A673 (cell line): ENCODE measurements around the gene ADCY10. TPM values are rescaled to one million over a fixed set of nuclear protein-coding genes. Genes with fewer than 3 reads are reported as not detected.

Experiments used
- BruUV-seq: library from RNA; stranded (reverse); fragments of 400-500 nt; replicated peaks from 2 replicates; lab custom pipeline; 2021; lab: Mats Ljungman, UMichigan
- CTCF ChIA-PET: fragments of 300-600 bp; sonication (Branson Sonifier 250); formaldehyde crosslinking; loops from one replicate; lab custom pipeline; 2022; ENCODE audit warnings: antibody characterized with exemption; lab: Charles Lee
- POLR2A ChIA-PET: fragments of 300-600 bp; sonication (Branson Sonifier 250); formaldehyde crosslinking; loops from one replicate; lab custom pipeline; 2022; ENCODE audit warnings: antibody characterized with exemption; ENCODE audit not compliant: low non-redundant PET; lab: Charles Lee
- DNase-seq: peaks from one replicate; pipeline ENCODE4 v3.0.0-alpha.2; 2015; ENCODE audit warnings: low spot score
- H3K27ac ChIP-seq: fragments of 200-600 bp; sonication (generic); 2 replicates; pipeline ENCODE4 v1.5.1; 2016; ENCODE audit warnings: mixed run types, low read depth, mild to moderate bottlenecking, mixed read lengths, antibody characterized with exemption, low read length; ENCODE audit not compliant: poor library complexity, severe bottlenecking
- H3K27me3 ChIP-seq: fragments of 200-600 bp; sonication (generic); replicated peaks from 2 replicates; pipeline ENCODE4 v1.6.1; 2017; ENCODE audit warnings: mixed run types, low read depth, mild to moderate bottlenecking, mixed read lengths, antibody characterized with exemption, low read length; ENCODE audit not compliant: insufficient read depth, poor library complexity
- H3K36me3 ChIP-seq: fragments of 200-600 bp; sonication (generic); 2 replicates; pipeline ENCODE4 v1.6.1; 2016; ENCODE audit warnings: mixed run types, mild to moderate bottlenecking, mixed read lengths, antibody characterized with exemption, low read length; ENCODE audit not compliant: insufficient read depth, poor library complexity, severe bottlenecking
- H3K4me1 ChIP-seq: fragments of 200-600 bp; sonication (generic); 2 replicates; pipeline ENCODE4 v1.6.1; 2017; ENCODE audit warnings: mixed run types, mild to moderate bottlenecking, mixed read lengths, antibody characterized with exemption, low read length; ENCODE audit not compliant: insufficient read depth, poor library complexity, severe bottlenecking
- H3K4me3 ChIP-seq: fragments of 200-600 bp; sonication (generic); 2 replicates; pipeline ENCODE4 v1.5.1; 2016; ENCODE audit warnings: low read depth, mixed run types, mild to moderate bottlenecking, mixed read lengths, low read length; ENCODE audit not compliant: poor library complexity, severe bottlenecking
- H3K9me3 ChIP-seq: fragments of 200-600 bp; sonication (generic); 2 replicates; pipeline ENCODE4 v1.6.1; 2016; ENCODE audit warnings: mixed run types, low read depth, mild to moderate bottlenecking, mixed read lengths, antibody characterized with exemption, low read length; ENCODE audit not compliant: poor library complexity, severe bottlenecking
- EZH2 ChIP-seq: fragments of 200-600 bp; sonication (generic); IDR thresholded peaks from 2 replicates; pipeline ENCODE4 v1.6.1; 2017; ENCODE audit warnings: borderline replicate concordance, low read depth, mild to moderate bottlenecking, mixed read lengths, antibody characterized with exemption, low read length; ENCODE audit not compliant: poor library complexity, severe bottlenecking
- intact Hi-C: fragments of 100-400 bp; cut with micrococcal nuclease; formaldehyde crosslinking; loops from one replicate; pipeline ENCODE4 v1.10.0; 2022; ENCODE audit not compliant: unreplicated experiment
- total RNA-seq: library from RNA; stranded (reverse); gene quantifications from 2 replicates; pipeline ENCODE4 v1.2.3, GENCODE V29; 2021
- TF ChIP-seq, protein P1 (sequence below): fragments of 300-800, 200-600 bp; sonication (generic); conservative IDR thresholded peaks from 2 replicates; pipeline ENCODE4 v1.5.1; 2017; ENCODE audit warnings: low read depth, mild to moderate bottlenecking, antibody characterized with exemption, low read length, moderate library complexity, mixed read lengths

ADCY10 gene
- total RNA-seq, 1 experiment from 2014 or later: 0.19 TPM

GRCh38 chr1:167786502-167786901 is 127.4 kb downstream of the ADCY10 start:
- Histone ChIP-seq H3K9me3 (peaks cover under 1% of the 10 kb centered on the region), H3K27me3 (no peaks in the 10 kb centered on the region), H3K4me1 (peaks cover 8% of the 10 kb centered on the region), H3K36me3 (peaks cover 8% of the 10 kb centered on the region), H3K4me3 (no peak overlapping the region), H3K27ac (no peak overlapping the region)
- no TSS peak for BruUV-seq
- DNase-seq: no peak
- CTCF ChIA-PET: no interaction called here
- TF ChIP-seq EZH2: no peak
- TF ChIP-seq, protein P1, sequence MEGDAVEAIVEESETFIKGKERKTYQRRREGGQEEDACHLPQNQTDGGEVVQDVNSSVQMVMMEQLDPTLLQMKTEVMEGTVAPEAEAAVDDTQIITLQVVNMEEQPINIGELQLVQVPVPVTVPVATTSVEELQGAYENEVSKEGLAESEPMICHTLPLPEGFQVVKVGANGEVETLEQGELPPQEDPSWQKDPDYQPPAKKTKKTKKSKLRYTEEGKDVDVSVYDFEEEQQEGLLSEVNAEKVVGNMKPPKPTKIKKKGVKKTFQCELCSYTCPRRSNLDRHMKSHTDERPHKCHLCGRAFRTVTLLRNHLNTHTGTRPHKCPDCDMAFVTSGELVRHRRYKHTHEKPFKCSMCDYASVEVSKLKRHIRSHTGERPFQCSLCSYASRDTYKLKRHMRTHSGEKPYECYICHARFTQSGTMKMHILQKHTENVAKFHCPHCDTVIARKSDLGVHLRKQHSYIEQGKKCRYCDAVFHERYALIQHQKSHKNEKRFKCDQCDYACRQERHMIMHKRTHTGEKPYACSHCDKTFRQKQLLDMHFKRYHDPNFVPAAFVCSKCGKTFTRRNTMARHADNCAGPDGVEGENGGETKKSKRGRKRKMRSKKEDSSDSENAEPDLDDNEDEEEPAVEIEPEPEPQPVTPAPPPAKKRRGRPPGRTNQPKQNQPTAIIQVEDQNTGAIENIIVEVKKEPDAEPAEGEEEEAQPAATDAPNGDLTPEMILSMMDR: no peak
- intact Hi-C loops: no loop called here
- POLR2A ChIA-PET: no interaction called here

DNA sequence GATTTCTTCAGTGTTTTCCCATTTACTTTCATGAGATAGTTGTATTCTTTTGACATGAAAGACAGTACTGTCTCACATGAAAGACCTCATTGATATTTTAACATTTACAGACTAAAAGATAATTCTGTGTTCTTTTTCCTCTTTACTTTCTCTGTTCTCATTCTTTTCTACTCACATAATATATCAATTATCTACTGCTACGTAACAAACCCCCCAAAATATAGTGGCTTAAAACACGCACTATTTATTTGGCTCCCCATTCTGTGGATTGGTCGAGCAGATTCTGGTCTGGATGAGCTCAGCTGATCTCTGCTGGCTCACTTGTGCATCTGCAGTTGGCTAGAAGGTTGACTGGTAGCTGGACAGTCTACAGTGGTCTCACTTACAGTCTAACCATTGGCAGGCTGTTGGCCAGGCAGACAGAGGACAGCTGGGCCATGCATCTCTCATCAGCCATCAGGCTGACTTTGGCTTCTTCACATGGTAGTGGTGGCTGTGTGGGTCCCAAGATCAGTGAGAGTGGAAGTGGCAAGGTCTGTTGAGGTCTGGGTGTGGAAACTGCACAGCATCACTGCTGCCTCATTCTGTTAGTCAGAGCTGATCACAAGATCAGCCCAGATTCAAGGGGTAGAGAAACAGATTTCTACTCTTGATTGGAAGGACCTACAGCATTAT is 128.9 kb downstream of the ADCY10 start:
- no peaks in the 10 kb centered on the region for H3K27me3 ChIP-seq
- ChIA-PET POLR2A (no interaction called here), CTCF (no interaction called here)
- DNase-seq: no peak
- BruUV-seq: no TSS peak
- no peak overlapping the region for H3K4me3 ChIP-seq
- intact Hi-C loops: no loop called here
- peaks cover 8% of the 10 kb centered on the region for H3K36me3 ChIP-seq
- no peak for TF ChIP-seq EZH2
- TF ChIP-seq, protein P1: no peak
- H3K9me3 ChIP-seq: peaks cover 5% of the 10 kb centered on the region
- H3K4me1 ChIP-seq: no peaks in the 10 kb centered on the region
- H3K27ac ChIP-seq: no peak overlapping the region

DNA sequence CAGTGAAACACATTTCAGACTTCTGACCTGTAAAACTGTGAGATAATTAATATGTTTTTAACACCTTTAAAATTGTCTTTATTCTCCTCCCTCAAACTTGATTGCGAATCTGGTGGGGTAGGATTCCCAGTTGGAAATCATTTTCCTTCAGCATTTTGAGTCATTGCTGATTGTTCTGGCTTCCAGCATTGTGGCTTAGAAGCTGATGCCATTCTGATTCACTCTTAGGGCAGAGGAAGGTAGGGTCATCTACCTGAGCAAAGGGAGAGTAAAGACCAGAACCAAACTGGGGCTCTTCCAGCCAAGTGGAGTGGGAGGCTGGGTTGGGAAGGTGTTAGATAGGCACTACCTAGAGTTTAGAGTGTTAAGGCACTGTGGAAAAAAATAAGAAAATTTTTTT is 131.0 kb downstream of the ADCY10 start:
- peaks cover 5% of the 10 kb centered on the region for H3K9me3 ChIP-seq
- ChIA-PET CTCF (no interaction called here), POLR2A (no interaction called here)
- H3K27ac ChIP-seq: no peak overlapping the region
- H3K27me3 ChIP-seq: no peaks in the 10 kb centered on the region
- TF ChIP-seq, protein P1: no peak
- no peak for TF ChIP-seq EZH2
- no peak overlapping the region for H3K4me3 ChIP-seq
- BruUV-seq: no TSS peak
- H3K4me1 ChIP-seq: no peaks in the 10 kb centered on the region
- intact Hi-C loops: no loop called here
- DNase-seq: no peak
- H3K36me3 ChIP-seq: no peaks in the 10 kb centered on the region
